IMR-90 (cell line): Measurements from ENCODE around the gene TDRD7.

Experiments
- BHLHE40 ChIP-seq: fragments of 150-350 bp; IDR thresholded peaks from 2 replicates; pipeline ENCODE4 v1.6.1; 2016; ENCODE audit warnings: mild to moderate bottlenecking, low read depth, low read length
- FOS ChIP-seq: fragments of 150-350 bp; IDR thresholded peaks from 2 replicates; pipeline ENCODE4 v1.6.1; 2016; ENCODE audit warnings: low read depth, low read length
- MAFK ChIP-seq: IDR thresholded peaks from 2 replicates; pipeline ENCODE4 v1.6.1; 2012; ENCODE audit warnings: low read depth, low read length, improper control_type of control experiment
- MAZ ChIP-seq: IDR thresholded peaks from 2 replicates; pipeline ENCODE4 v1.6.1; 2012; ENCODE audit warnings: low read depth, mild to moderate bottlenecking, low read length, improper control_type of control experiment, moderate library complexity, borderline replicate concordance
- MXI1 ChIP-seq: IDR thresholded peaks from 2 replicates; pipeline ENCODE4 v1.6.1; 2012; ENCODE audit warnings: low read depth, mild to moderate bottlenecking, low read length, moderate library complexity, borderline replicate concordance
- NFE2L2 ChIP-seq: fragments of 150-350 bp; IDR thresholded peaks from 2 replicates; pipeline ENCODE4 v1.6.1; 2016; ENCODE audit warnings: low read depth, mild to moderate bottlenecking, low read length
- POLR2A ChIP-seq: IDR thresholded peaks from 2 replicates; pipeline ENCODE4 v1.6.1; 2012; ENCODE audit warnings: mild to moderate bottlenecking, low read depth, low read length
- RFX5 ChIP-seq: IDR thresholded peaks from 2 replicates; pipeline ENCODE4 v1.8.0; 2012; ENCODE audit warnings: low read depth, mild to moderate bottlenecking, low read length, moderate library complexity
- SMC3 ChIP-seq: fragments of 150-350 bp; IDR thresholded peaks from 2 replicates; pipeline ENCODE4 v1.6.1; 2016; ENCODE audit warnings: low read depth, mild to moderate bottlenecking, antibody characterized with exemption, low read length, moderate library complexity
- TF ChIP-seq, protein P1 (sequence below): conservative IDR thresholded peaks from 2 replicates; pipeline ENCODE4 v1.5.1; 2012; ENCODE audit warnings: mild to moderate bottlenecking, low read depth, low read length, improper control_type of control experiment
- TF ChIP-seq, protein P2 (sequence below): fragments of 150-350 bp; IDR thresholded peaks from 2 replicates; pipeline ENCODE4 v1.6.1; 2016; ENCODE audit warnings: low read depth, mild to moderate bottlenecking, low read length, moderate library complexity, borderline replicate concordance
- TF ChIP-seq, protein P3 (sequence below): fragments of 150-350 bp; IDR thresholded peaks from 2 replicates; pipeline ENCODE4 v1.6.1; 2017; ENCODE audit warnings: mild to moderate bottlenecking, antibody characterized with exemption, low read length, low read depth

DNA sequence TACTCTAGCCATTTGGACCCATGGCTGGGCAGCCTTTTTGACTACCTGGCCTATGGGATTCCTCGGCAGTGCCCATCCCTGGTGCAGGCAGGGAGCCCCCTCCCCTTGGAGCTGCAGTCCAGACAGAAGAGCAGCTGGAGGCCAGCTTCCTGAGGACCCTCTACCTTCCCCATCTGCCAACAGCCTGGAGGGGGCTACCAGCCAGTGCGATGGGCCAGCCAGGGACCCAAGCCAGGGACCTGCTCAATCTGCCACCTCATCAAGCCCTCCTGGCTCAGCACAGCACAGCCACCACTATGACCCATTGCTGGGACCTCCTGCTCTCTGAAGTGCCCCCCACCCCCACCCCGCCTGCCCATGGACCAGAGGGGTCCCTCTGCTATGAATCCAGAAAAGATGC, 22.6 kb upstream of the TDRD7 start:
- TF ChIP-seq, protein P1, sequence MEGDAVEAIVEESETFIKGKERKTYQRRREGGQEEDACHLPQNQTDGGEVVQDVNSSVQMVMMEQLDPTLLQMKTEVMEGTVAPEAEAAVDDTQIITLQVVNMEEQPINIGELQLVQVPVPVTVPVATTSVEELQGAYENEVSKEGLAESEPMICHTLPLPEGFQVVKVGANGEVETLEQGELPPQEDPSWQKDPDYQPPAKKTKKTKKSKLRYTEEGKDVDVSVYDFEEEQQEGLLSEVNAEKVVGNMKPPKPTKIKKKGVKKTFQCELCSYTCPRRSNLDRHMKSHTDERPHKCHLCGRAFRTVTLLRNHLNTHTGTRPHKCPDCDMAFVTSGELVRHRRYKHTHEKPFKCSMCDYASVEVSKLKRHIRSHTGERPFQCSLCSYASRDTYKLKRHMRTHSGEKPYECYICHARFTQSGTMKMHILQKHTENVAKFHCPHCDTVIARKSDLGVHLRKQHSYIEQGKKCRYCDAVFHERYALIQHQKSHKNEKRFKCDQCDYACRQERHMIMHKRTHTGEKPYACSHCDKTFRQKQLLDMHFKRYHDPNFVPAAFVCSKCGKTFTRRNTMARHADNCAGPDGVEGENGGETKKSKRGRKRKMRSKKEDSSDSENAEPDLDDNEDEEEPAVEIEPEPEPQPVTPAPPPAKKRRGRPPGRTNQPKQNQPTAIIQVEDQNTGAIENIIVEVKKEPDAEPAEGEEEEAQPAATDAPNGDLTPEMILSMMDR, result no peak
- no peak for TF ChIP-seq BHLHE40
- no peak for TF ChIP-seq POLR2A
- TF ChIP-seq SMC3, result no peak
- no peak for TF ChIP-seq MXI1
- TF ChIP-seq, protein P2, sequence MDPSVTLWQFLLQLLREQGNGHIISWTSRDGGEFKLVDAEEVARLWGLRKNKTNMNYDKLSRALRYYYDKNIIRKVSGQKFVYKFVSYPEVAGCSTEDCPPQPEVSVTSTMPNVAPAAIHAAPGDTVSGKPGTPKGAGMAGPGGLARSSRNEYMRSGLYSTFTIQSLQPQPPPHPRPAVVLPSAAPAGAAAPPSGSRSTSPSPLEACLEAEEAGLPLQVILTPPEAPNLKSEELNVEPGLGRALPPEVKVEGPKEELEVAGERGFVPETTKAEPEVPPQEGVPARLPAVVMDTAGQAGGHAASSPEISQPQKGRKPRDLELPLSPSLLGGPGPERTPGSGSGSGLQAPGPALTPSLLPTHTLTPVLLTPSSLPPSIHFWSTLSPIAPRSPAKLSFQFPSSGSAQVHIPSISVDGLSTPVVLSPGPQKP, result no peak
- TF ChIP-seq MAZ, result no peak
- TF ChIP-seq FOS, result no peak
- TF ChIP-seq NFE2L2, result no peak
- TF ChIP-seq RFX5, result no peak
- TF ChIP-seq, protein P3, sequence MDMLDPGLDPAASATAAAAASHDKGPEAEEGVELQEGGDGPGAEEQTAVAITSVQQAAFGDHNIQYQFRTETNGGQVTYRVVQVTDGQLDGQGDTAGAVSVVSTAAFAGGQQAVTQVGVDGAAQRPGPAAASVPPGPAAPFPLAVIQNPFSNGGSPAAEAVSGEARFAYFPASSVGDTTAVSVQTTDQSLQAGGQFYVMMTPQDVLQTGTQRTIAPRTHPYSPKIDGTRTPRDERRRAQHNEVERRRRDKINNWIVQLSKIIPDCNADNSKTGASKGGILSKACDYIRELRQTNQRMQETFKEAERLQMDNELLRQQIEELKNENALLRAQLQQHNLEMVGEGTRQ, result no peak
- TF ChIP-seq MAFK, result no peak
